ENCODE results near the gene CRIP2. TPM values are rescaled to one million over a fixed set of nuclear protein-coding genes. Genes with fewer than 3 reads are reported as not detected.

CRIP2 gene
- total and polyA plus RNA-seq, 2 donors (not counting 3 experiments of a cell fraction or from before 2014, with no cell fraction given), result 322 to 954 TPM

GRCh38 chr14:105456736-105457617, 17.6 kb upstream of the CRIP2 start:
- Histone ChIP-seq H3K9ac (replicated peaks; ENCODE audit: extremely low read depth, insufficient read depth, low read length) (no peak overlapping the region), H3K9me3 (replicated peaks; ENCODE audit: control insufficient read depth, insufficient read depth, low read length) (no peaks in the 10 kb centered on the region), H3K36me3 (ENCODE audit: control insufficient read depth in 2 of 2, extremely low read depth in 1 of 2, insufficient read depth in 2 of 2, low read length in 2 of 2) (peaks cover 0 to 53% of the 10 kb centered on the region in 2 experiments), H3K4me3 (replicated peaks in 1 of 3; ENCODE audit: insufficient read depth in 1 of 3, low read depth in 1 of 3, low read length in 3 of 3) (no peak overlapping the region), H3K9me1 (replicated peaks; ENCODE audit: control insufficient read depth, extremely low read depth, insufficient read depth, low read length) (no peaks in the 10 kb centered on the region), H2AFZ (ENCODE audit: low read depth, low read length) (no peak overlapping the region), H3K4me1 (ENCODE audit: control insufficient read depth, extremely low read depth, insufficient read depth, low read length) (no peaks in the 10 kb centered on the region), H3K27ac (ENCODE audit: insufficient read depth, low read depth, low read length) (no peak overlapping the region), H3K27me3 (ENCODE audit: control insufficient read depth in 2 of 2, insufficient read depth in 2 of 2, low read length in 2 of 2) (no peaks in the 10 kb centered on the region), H3K4me2 (ENCODE audit: insufficient read depth, low read length) (no peak overlapping the region), H4K20me1 (replicated peaks; ENCODE audit: control insufficient read depth, extremely low read depth, insufficient read depth, low read length) (no peaks in the 10 kb centered on the region), H3K79me2 (ENCODE audit: control insufficient read depth, insufficient read depth, low read length) (no peaks in the 10 kb centered on the region)
- CTCF ChIA-PET, result interaction anchor here (0.6 to 2.6 kb wide), 5 partner anchors 8 to 71 kb away, joined by 3 to 16 read pairs (median 8); partner anchors contain the start of gene TEDC1
- DNase-seq (ENCODE audit: low read depth, low spot score) (no peak), FAIRE-seq (no peak)
- dilution Hi-C loops (cut with MboI; ENCODE audit: extremely low pct_ligation_motif_present, low sequenced_read_pairs) (no loop called here), intact Hi-C loops (cut with micrococcal nuclease) (no loop called here)
- no peak for TF ChIP-seq FOS (IDR thresholded peaks at IDR 0.05; ENCODE audit: borderline replicate concordance, insufficient read depth, low read length)
- no peak for TF ChIP-seq JUN (IDR thresholded peaks at IDR 0.05; ENCODE audit: borderline replicate concordance, insufficient read depth, insufficient read length, low read depth)
- no peak for TF ChIP-seq EZH2 (IDR thresholded peaks at IDR 0.05; ENCODE audit: borderline replicate concordance, low read depth, low read length, severe bottlenecking)
- no peak for TF ChIP-seq GATA2 (IDR thresholded peaks at IDR 0.05; ENCODE audit: insufficient read depth, insufficient read length, low read depth, low read length)
- no peak for TF ChIP-seq CTCF (IDR thresholded peaks at IDR 0.05; ENCODE audit: extremely low read depth in 1 of 2, insufficient read depth in 1 of 2, low read depth in 1 of 2, low read length in 2 of 2)
- TF ChIP-seq POLR2AphosphoS5 (IDR thresholded peaks at IDR 0.05; ENCODE audit: insufficient read depth, low read depth, low read length), result no peak
- no peak for TF ChIP-seq MYC (IDR thresholded peaks at IDR 0.05; ENCODE audit: low read depth, low read length)
- POLR2A ChIA-PET, result no interaction called here
- no TSS peak for BruUV-seq (replicated peaks)

Data from endothelial cell of umbilical vein (primary cell).